Progenitor cell of endocrine pancreas (in vitro differentiated cells): Measurements from ENCODE around the gene NOL12. TPM values are rescaled to one million over a fixed set of nuclear protein-coding genes. Genes with fewer than 3 reads are reported as not detected.
A peak's percentile ranks its signal among the peaks of the same experiment; 100 is the strongest.

Experiments used
- DNase-seq: peaks from one replicate; pipeline ENCODE4 v3.0.0; 2021; ENCODE audit warnings: low spot score; ENCODE audit not compliant: unreplicated experiment
- H3K27ac Mint-ChIP-seq: 2 replicates; pipeline ENCODE4 v1.8.0; 2021; ENCODE audit warnings: mild to moderate bottlenecking, moderate library complexity, mixed read lengths
- H3K27me3 Mint-ChIP-seq: 2 replicates; pipeline ENCODE4 v1.8.0; 2021; ENCODE audit warnings: mixed read lengths
- H3K36me3 Mint-ChIP-seq: 2 replicates; pipeline ENCODE4 v1.8.0; 2022; ENCODE audit warnings: mixed read lengths; ENCODE audit not compliant: insufficient read depth
- H3K4me1 Mint-ChIP-seq: 2 replicates; pipeline ENCODE4 v1.8.0; 2021; ENCODE audit warnings: low read depth, mixed read lengths
- H3K4me3 Mint-ChIP-seq: 2 replicates; pipeline ENCODE4 v1.8.0; 2021; ENCODE audit warnings: low read depth, mild to moderate bottlenecking, moderate library complexity, mixed read lengths
- H3K9me3 Mint-ChIP-seq: 2 replicates; pipeline ENCODE4 v1.8.0; 2021; ENCODE audit warnings: low read depth, mixed read lengths
- CTCF ChIP-seq: fragments of 200-600 bp; sonication (generic); IDR thresholded peaks from one replicate; pipeline ENCODE4 v1.5.0; 2021; ENCODE audit warnings: antibody characterized with exemption, mild to moderate bottlenecking; ENCODE audit not compliant: unreplicated experiment
- total RNA-seq: library from RNA; stranded (reverse); gene quantifications from 2 replicates; pipeline ENCODE4 v1.2.1, GENCODE V29; 2021

NOL12 gene
- total RNA-seq, 1 donor from 2014 or later = 17.1 TPM

- H3K36me3 Mint-ChIP-seq = no peaks in the 10 kb centered on the region
- no peak for TF ChIP-seq CTCF
Observed at GRCh38 chr22:37674248-37674647, 11.9 kb upstream of the NOL12 start.

GRCh38 chr22:37674951-37675929 lies 10.9 kb upstream of the NOL12 start, which contains the start of gene LGALS1:
LGALS1 (plus strand) TSS chr22:37675636; CDS start chr22:37675703, 67 bp downstream.
- no peaks in the 10 kb centered on the region for H3K36me3 Mint-ChIP-seq
- H3K4me1 Mint-ChIP-seq = peaks cover 1% of the 10 kb centered on the region
- H3K9me3 Mint-ChIP-seq = no peaks in the 10 kb centered on the region
- no peak within 1 kb of the TSS for H3K27ac Mint-ChIP-seq
- H3K4me3 Mint-ChIP-seq = no peak within 1 kb of the TSS
- no peak for DNase-seq
- no peak for TF ChIP-seq CTCF
- H3K27me3 Mint-ChIP-seq = peaks cover 17% of the 10 kb centered on the region

More at GRCh38 chr22:37674248-37674647, 11.9 kb upstream of the NOL12 start:
- H3K27me3 Mint-ChIP-seq = peaks cover 13% of the 10 kb centered on the region
- H3K27ac Mint-ChIP-seq = no peak overlapping the region
- no peak overlapping the region for H3K4me3 Mint-ChIP-seq
- DNase-seq = no peak
- H3K9me3 Mint-ChIP-seq = no peaks in the 10 kb centered on the region
- H3K4me1 Mint-ChIP-seq = peaks cover 1% of the 10 kb centered on the region

- Mint-ChIP-seq H3K4me1 (peaks cover 1% of the 10 kb centered on the region), H3K9me3 (no peaks in the 10 kb centered on the region), H3K4me3 (no peak overlapping the region), H3K27me3 (peaks cover 17% of the 10 kb centered on the region), H3K36me3 (no peaks in the 10 kb centered on the region), H3K27ac (no peak overlapping the region)
- TF ChIP-seq CTCF = no peak
- no peak for DNase-seq
Observed at GRCh38 chr22:37675930-37676735, 10.0 kb upstream of the NOL12 start.

GRCh38 chr22:37676736-37677492 lies 9.2 kb upstream of the NOL12 start:
- Mint-ChIP-seq H3K27ac (no peak overlapping the region), H3K4me1 (peaks cover 1% of the 10 kb centered on the region), H3K9me3 (no peaks in the 10 kb centered on the region), H3K27me3 (peaks cover 17% of the 10 kb centered on the region), H3K36me3 (no peaks in the 10 kb centered on the region), H3K4me3 (peak overlapping the region; percentile 33)
- peak; percentile 33 for DNase-seq
- no peak for TF ChIP-seq CTCF
